GM18909 (cell line): ENCODE results near the gene INSIG2.
A peak's percentile ranks its signal among the peaks of the same experiment; 100 is the strongest.

ENCODE experiments used
- ATAC-seq: cut with Tn5 transposase; IDR thresholded peaks from one replicate; pipeline ENCODE4 v1.9.1; 2021; ENCODE audit warnings: mild to moderate bottlenecking; ENCODE audit not compliant: unreplicated experiment, poor library complexity

INSIG2 gene

DNA sequence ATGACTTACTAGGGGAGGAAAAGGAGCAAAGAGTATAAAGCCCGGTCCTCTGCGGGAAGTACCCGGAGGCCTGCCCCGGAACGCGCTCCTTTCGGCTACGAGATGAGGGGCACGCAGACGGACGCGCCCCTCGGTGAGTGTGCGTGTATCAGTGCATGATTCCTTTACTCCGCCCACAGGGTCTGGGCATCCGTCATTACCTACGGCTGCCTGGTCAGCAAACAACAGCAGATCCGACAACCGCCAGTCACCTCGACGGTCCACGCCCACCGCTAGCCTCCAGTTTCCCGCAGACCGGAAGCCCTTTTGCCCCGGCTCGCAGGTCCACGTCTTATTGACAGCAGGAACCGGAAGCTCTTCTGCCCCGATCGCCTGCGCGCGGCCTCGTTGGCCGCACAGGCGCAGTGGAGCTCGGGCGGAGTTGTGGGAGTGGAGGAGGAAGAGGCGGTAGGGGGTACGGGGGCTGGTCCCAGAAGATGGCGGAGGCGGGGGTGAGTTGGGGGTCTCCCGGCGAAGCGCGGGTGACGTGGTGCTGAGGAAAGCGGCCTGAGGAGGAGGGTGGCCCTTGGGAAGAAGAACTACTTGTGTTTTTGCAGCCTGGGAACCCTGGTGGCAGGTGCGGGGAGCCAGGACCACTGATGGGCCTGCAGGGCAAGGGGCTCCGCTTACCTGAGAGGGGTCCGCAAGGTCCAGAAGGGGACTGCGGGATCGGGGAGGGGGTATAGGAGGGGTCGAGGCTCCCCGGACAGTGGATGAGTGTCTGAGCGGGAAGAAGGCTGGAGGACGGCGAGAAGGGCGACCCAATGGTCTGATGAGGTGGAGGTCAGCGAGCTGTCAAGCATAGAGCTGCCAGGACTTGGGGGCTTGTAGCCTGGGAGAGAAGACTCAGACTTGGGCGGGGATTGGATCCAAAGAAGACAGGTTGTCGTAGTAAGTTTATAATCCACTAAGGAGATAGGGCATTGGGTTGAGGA is at the start of gene INSIG2:
Gene INSIG2, plus strand, starts transcription at position 421 of the 974 bp plus-strand sequence. CDS start 8,086 bp downstream, outside the sequence.
- ATAC-seq = peak; percentile 97

DNA sequence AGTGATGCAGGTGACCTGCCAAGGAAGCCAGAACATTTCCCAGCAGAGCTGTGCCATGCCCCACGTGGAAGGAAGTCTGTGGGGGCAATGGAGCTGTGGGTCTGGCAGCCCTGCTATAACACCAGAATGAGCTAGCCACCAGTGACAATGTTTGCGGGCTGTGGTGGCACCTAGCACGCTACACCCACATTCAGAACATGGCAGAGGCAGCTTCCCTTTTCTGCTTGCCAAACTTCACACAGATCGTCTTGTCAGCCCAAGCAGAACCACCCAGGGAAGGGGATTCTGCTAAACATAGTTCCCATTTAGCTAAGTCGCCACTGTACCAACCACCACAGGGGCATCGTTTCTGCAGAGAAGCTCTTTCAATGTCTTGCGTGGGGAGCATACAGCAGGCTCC is 47.4 kb upstream of the INSIG2 start:
- no peak for ATAC-seq

DNA sequence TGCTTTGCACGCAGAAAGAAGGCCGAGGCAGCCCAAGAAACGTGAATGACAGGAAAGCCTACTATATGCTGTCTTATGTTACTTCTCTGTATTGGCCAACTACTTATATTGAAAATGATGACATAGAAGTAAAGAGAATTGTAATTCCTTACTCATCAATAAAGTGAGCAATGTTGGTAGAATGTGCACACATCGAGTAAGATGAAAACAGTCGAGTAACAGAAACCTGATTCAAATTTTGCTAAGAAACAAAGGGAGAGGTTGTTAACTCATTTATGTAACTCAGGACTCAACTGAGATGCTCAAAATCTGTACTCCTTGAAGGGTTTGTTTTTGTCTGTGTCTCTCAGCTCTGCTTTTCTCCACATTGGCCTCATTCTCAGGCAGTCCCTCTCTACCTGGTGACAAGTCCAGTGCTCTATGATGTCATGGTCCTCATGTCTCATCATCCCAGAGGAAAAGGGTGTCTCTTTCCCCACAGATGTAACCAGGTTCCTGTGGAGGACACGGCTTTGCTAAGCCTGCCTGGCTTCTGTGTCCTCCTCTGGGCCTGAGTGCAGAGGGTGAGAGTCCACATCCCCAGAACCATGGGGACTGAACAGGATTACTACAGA is 44.1 kb upstream of the INSIG2 start:
- ATAC-seq = no peak

DNA sequence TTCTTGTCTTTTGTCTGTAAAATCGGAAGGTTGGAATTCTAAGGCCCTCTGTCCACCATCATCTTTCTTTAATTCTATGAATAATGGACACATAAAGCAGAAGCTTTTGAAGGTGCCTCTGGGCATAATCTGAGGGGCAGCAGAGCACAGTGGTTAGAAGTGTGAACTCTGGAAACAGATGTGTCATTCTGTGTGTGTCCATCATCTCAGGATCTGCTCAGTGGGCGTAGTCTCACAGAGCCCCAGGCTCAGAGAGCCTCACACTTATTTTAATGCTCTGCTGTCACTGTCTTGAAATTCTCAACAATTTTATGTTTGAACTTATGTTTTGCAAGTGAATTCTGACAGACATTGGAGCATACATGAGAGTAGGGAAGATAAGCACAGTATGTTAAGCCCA is 43.4 kb upstream of the INSIG2 start:
- no peak for ATAC-seq

DNA sequence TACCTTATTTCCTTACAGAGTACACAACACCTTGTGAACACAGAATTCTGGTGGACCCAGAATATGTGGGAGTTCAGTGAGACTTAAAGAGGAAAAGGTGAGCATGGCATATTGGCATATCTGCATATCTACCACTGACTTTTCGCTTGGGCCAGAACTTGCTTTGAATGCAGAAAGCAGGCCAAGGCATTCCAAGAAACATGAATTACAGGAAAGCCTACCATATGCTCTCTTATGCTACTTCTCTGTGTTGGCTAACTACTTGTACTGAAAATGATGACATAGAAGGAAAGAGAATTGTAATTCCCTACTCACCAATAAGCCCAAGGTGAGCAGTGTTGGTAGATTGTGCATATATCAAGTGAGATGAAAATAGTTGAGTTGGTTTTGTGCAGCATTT is 43.0 kb upstream of the INSIG2 start:
- ATAC-seq = no peak

DNA sequence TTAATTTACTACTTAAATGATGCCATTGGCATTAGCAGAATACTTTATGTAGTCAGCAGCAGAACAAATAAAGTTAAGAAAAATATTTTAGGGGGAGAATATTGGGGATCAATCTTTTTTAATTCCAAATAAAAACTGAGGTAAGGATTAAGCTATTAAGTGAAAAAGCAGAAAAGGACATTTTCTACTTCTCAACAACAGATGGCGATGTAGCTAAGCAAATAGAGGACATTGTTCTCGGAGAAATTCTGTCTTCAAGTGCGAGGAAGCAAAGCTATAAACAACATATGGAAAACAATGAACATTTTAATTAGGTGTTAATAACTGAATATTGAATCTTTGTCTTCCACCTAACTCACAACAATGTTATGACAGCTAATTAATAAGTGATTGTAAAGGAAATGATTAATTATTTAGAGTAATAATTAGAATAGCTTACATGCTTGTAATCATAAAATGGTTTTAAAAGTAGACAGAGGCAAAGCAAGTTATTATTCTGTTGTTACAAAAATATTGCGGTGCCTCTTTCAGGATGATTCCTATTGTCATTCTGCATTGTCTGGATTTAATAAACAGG is 41.5 kb upstream of the INSIG2 start:
- no peak for ATAC-seq

DNA sequence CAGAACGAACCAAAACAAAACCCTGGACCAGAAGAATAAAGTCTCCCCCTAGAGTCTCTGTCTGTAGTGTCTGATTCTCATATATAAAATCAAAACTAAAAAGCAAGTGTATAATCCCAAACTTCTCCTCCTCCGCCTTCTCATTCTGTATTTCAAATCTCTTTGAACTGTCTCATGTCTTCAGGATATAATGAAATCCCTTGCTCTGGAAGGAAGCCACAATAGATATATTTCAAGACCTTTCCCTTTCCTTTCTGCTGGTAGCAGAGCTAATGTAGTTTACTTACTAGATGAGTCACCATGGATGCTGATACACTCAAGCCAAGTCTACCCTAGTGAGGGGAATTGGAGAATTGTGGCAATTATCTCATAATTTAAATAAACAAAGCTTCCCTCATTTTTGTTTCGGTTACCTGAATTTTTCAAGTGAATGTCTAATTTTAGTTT is 40.9 kb upstream of the INSIG2 start:
- ATAC-seq = no peak

DNA sequence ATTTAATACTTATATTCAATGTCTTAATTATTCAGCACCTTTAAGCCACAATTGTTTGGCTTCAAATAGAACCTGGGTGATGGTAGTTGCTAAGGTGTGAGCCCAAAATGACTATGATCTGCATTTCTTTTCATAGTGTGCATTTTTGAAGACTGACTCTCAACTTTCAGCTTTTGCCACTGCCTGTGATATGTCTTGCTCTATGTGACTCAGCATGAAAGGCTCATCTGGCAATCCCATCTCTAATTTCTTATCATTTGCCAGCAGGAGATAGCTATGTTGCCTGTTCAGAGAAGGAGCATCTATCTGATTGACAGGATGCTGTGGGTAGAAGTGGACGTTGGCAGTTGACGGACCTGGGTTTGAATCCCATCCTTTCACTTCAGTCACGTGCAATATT is 39.9 kb upstream of the INSIG2 start:
- no peak for ATAC-seq

DNA sequence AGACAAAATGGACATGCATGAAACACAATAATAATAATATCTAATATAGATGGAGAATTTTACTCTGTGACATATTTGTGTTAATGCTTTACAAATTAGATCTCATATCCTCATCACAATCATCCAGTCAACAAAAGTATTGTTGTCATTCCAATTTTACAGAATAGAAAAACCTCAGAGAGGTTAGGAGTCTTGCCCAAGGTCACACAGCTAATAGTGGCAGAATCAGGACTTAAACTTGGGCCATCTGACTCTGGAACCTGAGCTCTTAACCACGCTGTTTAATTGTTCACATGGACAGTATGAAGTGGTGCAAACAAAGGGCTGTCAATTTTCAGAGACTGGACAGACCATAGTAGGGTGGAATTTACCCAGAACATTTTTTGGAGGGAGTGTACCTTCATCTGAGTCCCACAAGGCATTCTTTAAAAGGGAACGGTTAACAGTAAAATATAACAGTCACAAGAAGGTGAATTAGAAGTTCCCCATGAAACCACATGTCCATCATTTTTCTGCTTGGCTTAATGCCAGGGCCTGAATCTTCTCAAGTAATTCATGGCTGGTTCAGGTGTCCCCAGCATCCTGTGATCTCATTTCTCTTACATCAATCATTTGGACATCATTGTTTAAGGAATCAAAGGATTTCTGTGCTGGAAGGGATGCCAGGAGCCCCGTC is 39.0 kb upstream of the INSIG2 start:
- ATAC-seq = no peak

DNA sequence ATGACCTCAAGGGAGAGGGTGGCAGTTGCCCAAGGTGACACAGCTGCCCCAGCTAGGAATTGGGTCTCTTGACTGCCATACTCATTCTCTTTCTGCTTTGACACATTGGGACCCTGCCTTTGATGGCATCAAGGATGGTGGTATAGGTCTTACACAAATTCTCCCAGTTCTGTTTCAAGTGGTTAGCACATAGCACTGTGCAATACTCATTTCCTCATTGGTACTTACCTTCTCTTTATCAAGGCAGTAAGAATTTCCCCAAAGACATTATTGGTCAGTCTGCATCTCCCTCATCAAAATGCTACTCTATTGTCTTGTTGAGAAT is 38.5 kb upstream of the INSIG2 start:
- ATAC-seq = peak; percentile 81

DNA sequence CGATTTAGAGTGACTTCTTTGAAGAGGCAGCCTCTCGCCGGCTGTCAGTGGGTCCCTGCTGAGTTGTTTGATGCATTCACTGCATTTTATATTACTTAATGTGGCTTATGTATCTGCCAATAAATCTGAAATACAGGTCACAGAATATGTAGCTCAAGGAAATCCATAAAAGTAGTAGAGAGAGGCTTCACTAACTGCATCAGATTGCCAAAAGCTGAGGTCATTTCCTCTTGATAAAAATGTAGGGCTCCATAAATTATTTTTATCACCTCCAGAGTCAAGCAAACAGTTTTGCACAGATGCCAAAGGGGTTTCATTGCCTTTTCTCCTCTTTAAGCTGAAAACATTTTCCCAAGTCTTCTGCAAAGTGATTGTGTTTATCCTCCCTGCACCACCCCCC is 37.9 kb upstream of the INSIG2 start:
- ATAC-seq = no peak

DNA sequence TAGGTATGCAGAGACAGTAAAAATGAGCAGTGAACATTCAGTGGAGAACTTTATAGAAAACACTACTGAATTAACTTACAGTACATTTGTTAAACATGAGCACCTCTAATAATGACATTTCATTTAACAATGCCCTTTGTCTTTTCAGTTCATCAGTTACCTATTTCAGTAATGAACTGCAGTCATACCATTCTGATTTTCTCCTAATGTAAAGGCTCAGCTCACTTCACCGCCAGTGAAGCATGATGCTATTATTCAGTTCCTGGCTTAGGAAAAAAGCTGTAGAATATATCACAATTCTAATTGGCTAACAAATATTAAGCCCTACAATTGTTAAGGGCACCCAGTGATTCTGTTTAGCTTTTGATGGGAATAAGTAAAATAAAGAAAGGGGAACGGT is 37.3 kb upstream of the INSIG2 start:
- no peak for ATAC-seq

DNA sequence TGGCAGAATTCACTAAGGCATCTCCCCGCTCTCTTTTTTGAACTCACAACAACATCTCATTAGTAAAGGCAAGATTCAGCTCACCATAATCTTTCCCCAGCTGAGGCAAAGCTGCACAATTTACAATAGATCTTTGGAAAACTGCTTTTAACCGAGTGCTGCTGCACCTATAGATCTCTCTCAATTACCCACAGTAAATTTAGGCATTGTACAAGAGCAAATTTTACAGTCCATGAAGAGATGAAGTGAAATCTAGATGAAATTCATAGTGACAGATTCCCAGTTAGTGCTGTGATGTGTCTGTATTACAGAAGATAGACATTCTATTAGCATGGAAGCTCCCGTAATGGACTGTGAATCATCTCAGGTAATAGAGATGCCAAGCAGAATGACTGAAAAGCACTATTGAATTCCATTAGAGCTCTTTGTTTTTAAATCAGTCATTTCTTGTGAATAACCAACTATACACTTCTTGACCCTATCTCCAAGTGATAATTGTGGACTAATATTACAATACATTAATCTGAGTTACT is 36.4 kb upstream of the INSIG2 start:
- ATAC-seq = no peak

DNA sequence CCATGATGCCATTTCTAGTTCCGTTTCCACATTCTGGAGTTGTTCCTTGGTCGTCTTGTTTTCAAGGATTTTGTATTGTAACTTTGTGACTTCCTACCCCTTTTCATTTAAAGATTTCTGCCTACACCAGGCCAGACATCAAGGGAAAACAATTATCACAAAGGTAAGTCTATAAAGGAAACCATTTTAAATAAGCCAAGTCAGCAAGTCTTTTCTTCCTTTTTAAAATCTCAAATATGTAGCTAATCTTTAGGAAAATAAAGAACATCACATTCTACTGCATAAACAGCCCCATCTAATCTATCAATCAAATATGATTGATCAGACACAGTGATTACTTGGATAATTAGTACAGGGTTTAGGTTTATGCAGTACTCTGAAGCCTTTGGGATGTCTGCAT is 35.8 kb upstream of the INSIG2 start:
- ATAC-seq = no peak

DNA sequence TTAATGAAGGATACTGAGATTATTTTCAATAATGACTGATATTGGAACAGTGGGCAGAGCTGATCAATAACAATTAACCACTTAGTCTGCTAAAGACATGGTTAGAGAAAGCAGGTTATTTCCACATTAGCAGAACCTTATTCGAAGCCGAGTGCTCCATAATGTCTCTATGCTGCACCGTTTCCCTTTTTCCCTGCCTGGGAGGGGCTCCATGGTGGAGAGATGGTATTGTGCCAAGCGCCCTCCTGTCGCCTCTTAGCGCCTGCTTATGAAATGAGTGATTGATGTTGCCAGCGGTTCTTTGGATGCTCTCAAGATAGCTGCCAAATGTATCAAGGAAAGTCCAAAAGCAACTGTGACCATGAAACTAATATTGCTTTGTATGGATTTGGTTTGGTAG is 34.6 kb upstream of the INSIG2 start:
- ATAC-seq = no peak

DNA sequence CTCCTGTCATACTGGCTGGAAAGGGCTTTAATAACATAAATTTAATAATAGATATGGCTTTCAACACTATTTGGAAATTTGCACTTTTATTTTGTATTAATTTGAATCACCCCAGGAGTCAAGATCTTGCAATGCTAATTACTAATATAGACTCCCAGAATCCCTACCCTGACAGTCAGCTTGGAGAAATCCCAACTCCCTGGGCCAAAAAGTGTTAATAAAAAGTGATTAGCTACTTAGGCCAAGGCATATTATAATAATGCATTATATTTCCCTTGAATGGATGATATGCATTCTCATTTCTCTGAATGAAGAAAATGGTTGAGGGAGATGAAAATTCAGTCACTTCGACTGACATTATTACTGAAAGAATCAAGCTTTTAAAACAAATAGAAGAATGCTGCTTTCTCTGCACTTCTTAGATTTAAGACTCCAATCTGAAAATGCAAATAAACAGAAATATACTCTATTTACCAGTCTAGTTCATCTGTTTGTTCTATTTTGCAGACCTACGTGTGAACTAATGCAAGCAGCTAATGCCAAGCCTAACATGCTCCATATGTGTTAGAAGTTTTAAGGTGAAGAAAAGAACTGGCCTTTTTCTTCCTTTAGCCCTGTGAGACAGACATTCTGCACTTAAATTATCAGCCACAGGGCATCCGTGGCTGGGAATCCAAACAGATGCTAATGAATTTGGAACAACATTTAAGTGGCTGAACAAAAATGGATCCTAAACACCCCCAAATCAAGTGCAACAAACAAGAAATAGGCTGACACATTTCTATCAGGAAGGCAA is 33.9 kb upstream of the INSIG2 start:
- no peak for ATAC-seq

DNA sequence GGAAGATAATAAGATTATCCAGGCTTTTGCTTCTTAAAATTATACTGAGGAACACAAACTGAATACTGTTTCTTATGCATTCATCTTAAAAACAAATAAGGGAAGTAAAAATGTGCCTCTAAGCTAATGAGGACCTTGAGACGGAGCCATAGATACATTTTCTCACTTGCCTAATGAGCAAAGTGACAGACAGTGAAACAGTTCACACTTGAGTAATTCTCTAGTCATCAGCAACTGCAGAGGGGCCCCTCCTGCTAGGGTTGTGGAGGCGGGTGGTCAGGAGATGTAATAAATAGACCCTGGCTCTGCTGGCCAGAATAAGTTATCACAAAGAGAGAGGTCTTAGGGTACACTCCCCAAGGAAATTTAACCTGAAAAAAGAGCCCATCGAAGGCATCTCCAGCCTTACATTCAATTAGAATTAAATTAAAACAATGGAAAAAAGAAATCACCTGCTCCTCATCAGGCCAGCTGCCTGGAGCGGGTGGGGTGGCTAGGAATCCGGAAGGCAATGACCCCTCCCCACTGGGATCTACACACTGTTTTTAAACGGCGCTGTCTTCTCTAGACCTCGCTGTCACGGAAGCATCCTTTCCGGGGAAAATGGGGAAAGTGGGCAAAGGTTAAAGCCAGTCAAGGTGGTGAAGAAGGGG is 32.6 kb upstream of the INSIG2 start:
- peak; percentile 82 for ATAC-seq

DNA sequence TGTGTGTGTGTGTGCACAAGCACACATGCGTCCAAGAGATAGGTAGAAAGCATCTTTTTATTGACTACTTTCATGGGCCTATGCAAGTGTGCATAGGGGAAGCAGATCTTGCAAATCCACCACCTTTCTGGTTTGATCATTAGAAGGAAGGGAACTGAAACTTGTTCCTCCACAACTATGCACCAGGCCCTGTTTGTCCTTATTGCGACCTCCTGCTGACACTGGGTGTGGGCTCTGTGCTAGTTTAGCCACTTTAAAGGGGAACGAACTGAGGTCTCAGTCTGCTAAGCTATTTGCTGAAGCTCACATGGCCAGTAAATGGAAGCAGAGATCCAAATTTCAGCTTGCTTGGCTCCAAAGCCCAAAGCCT is 32.1 kb upstream of the INSIG2 start:
- ATAC-seq = peak; percentile 91

DNA sequence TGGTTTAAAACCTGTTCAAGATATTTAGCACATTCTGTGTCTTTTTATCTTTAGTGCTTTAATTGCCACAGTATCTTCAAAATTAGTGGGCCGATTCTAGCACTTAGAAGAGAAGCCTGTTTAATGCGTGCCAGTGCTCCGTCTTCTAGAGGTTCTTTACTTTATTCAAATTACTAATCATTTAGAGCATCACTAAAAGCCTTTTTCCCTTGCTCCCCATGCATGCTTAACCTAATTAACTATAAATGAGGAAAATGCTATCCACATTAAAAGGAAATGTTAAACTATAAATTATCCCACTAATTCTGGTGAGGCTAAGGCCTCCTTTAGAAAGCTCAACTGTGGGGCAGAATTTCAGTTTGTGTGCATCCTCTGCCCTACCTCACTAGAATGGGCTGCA is 31.5 kb upstream of the INSIG2 start:
- no peak for ATAC-seq
